ENCODE results near the gene MYH6.
"Not testable (repeated sequence)": the region's sequence is repeated elsewhere in the genome, so short reads cannot be mapped to it uniquely, and the experiment has no call there.

The MYH6 gene

DNA sequence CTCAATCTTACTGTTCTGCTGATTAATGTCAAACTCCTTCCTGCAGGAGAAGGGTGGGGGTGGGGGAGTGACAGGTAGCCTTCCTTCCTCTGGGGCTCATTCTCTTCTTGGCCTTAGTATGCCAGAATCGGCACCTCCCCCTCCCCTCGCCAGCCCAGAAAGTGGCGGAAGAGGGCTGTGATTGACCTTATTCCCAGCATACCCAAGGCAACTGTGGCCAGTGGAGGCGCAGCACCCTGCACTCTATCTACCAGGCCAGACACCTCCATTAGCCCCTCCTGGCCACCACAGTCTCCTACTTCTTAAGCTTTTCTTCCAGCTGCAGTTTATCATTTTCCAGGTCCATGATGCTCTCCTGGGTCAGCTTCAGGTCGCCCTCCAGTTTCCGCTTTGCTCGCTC lies 15.5 kb downstream of the MYH6 start:
- DNase-seq: no peak

DNA sequence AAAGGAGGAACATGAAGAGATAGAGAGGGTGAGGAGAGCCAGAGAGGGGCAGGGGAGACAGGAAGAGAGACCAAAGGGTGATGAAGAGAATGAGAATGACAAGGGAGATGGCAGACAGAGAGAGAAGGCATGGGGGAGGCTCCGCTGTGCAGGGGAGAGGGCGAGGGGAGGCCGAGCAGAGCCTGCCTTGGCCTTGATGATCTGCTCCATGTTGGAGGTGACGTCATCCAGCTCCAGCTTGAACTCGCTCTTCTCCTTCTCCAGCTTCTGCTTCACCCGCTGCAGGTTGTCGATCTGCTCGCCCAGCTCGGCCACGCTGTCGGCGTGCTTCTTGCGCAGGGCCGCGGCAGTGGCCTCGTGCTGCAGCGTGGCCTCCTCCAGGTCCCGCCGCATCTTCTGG lies 18.2 kb downstream of the MYH6 start:
- DNase-seq: not testable (repeated sequence)

DNA sequence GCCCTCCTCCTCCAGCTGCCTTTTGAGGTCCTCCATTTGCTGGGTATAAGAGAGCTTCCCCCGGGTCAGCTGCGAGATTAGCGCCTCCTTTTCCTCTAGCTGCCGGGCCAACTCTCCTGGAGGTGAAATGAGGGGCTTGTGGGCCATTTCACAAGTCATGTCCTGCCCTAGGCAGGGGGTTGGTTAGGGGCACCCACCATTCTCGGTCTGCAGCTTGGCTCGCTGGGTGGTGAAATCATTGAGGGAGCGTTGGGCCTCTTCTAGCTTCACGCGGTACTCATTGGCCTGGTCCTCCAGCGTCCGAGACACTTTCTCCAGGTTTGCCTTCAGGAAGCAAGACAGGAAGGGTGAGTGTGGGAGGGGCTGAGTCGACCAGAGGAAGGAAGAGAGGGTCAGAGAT lies 18.7 kb downstream of the MYH6 start:
- no peak for DNase-seq

DNA sequence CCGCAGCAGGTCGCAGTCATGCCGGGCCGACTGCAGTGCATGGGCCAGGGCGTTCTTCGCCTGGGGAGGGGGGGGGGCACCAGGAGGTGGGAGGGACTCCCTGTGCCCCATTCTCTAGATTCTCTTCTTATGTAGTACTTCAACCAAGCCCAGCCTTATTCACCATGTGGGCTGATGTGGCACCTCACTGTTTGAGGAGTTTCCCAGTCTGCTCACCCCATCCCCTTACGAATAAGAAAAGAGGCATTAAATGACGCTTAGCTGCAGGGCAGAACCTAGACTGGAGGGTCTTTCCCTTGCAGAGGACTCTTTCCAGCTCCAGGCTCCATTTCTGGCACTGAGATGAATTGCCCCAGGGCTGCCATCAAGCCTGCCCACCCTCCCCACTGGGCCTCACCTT lies 19.1 kb downstream of the MYH6 start:
- DNase-seq: no peak

DNA sequence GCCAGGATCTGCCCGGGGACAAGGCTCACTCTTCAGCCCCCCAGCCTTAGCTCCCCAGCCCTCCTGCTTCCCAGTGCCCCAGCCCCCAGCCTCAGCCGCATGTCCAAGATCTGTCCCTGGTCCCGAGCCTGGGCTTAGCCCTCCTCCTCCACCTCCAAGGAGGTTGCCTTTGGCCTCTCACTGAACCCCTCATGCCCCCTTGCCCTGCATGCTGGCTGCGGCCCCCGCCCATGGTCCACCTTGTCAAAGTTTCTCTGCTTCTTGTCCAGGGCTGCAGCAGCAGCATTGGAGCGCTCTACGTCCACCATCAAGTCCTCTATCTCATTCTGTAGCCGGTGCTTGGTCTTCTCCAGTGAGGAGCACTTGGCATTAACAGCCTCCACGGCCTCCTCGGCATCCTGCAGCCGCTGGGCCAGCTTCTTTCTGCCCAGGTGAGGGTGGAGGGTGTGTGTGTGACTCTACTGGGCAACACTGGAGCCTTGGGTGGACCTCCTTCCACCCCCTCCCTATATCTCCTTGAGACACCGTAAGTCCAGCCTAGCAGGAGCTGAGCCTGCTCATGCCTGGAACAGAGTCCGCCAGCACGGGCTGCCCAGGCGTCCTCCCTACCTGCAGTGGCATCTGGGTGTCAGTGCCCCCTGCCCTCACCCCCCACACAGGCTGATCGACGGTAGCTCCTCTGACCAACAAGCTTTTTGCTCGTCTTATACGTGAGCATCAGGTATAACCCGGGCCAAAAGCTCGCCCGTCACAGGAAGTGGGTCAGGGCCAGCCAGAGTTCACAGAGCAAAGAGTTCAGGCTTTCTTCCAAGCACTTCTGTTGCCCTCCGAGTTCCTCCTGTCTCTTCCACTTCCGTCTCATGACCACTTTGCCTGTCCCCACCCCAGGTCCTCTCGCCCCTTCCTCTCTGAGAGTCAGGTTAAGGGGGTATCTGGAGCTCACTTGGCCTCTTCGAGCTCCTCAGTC lies 19.9 kb downstream of the MYH6 start:
- no peak for DNase-seq

DNA sequence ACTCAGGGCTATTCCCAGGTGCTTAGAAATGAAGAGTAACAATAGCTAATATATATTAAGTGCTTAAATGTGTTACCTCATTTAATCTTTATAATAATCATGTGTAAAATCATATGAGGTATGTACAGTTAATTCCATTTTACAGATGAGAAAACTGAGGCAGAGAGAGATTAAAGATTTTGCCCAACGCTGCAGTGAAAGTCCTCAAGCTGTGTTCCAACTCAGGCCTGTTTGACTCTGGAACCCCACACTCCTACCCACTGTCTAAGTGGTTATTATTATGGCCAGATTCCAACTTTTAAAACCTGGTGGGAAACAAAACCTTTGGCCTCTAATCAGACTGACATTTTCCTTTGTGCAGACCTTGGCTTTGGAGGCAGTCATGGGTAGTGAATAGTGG lies 21.1 kb downstream of the MYH6 start:
- DNase-seq: no peak

DNA sequence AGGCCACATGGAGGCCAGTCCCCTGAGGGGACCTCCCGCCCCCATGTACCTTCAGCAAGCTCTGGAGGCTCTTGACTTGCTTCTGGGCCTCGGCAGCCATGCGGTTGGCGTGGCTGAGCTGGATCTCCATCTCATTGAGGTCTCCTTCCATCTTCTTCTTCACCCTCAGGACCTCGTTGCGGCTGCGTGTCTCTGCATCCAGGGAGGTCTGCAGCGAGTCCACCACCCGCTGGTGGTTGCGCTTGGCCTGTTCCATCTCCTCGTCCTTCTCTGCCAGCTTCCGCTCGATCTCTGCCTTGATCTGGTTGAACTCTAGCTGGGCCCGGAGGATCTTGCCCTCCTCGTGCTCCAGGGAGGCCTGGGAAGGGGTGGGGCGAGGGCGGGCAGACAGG lies 21.8 kb downstream of the MYH6 start:
- not testable (repeated sequence) for DNase-seq

DNA sequence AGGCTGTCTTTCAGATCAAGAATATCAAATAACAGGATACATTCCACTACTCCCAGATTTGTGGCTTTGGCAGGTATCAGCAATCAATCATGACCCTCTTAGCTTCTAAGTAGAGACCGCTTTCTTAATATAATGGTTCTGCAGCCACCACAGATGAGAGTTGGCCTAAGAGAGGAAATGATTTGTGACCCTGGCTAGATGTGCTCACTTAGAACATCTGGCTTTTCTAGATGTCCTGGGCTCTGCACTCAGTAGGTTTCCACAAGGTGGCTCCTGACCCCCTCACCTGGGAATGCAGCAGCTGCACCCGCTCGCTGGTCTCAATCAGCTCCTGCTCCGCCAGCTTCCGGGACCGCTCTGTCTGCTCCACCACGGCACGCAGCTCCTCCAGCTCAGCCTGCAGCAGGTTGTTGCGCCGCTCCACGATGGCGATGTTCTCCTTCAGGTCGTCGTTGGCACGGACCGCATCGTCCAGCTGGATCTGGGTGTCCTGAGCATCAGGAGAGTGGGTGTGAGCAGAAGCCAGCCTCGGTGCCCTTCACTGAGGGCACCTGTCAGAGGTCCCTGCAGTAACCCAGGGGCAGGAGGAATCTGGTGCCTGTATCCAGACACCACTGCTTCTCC lies 22.3 kb downstream of the MYH6 start:
- DNase-seq: no peak

DNA sequence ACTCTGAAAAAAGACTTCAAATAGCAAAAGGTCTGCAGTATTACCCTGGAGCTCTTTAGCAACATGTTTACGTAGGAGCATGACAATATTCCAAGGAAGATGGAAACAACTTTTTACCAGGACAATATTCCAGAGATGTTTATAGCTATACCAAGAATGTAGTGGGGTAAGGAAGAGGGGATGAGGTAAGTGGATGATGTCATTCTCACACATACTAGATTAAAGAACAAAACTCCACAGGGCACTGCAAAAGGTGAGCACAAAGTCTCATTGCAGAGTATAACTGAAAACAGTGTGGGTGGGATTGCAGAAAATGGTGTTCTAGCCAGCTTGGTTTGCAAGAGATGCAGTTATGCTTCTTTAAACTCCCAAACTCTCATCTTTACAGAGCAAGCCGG lies 22.8 kb downstream of the MYH6 start:
- no peak for DNase-seq

DNA sequence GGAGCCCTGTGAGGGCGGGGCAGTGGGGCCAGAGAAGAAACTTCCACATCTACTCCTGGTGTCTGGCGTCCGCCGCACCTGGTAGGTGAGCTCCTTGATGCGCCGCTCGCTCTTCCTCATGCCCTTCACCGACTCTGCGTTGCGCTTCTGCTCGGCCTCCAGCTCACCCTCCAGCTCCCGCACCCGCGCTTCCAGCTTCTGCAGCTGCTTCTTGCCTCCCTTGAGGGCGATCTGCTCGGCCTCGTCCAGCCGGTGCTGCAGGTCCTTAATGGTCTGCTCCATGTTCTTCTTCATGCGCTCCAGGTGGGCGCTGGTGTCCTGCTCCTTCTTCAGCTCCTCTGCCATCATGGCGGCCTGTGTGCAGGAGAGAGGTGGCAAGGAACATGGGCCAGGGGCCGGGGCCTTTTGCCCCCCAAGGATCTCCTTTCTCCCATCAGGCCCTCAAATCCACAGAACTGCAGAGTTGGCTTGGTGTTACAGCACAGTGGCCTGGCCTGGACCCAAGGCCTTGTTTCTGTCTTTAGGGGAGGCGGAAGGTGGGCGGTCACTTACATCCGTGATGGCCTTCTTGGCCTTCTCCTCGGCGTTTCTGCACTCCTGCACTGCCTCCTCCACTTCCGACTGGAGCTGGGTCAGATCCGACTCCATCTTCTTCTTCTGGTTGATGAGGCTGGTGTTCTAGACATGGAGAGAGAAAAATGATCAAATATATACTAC lies 23.6 kb downstream of the MYH6 start:
- DNase-seq: no peak

DNA sequence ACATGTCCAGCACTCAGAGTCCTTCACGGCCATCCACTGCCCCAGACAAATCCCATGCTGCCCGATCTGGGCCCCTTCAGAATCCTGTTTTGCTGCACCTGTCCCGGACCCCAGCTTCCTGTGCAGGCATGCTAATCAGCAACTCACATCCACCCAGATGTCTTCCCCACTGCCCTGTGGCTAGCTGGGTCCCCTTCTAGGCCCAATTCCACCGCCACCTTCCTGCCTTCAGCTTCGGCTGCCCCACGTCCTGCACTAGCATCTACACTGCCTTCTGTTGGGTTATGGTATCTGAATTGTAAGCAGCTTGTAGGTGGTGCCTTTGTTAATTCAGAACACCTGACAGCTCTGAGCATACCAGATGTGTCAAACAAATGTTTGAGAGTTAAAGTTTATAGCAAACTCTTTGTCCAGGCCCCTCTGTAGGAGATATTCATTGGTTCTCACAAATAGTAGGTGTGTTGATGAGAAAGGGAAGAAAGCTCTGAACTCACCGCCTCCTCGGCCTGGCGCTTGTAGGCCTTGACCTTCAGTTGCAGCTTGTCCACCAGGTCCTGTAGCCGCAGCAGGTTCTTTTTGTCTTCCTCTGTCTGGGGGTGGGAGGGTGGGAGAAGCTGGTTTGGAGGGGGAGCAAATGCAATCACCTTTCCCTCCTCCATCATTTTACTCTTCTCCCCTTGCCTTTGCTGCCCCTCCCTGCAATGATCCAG lies 25.2 kb downstream of the MYH6 start:
- no peak for DNase-seq

DNA sequence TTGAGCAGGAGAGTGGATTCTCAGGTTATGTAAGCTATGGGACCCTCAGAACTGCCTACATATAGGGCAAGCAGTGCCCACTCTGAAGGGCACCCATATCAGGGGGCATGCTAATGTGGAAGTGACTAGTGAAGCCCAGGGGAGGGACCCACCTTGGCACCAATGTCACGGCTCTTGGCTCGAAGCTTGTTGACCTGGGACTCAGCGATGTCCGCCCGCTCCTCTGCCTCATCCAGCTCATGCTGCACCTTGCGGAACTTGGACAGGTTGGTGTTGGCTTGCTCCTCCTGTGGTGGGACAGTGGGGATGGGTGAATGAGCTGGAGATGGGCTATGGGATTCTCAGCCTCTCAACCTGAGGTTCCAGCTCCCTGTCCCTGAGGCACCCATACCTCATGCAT lies 25.8 kb downstream of the MYH6 start:
- no peak for DNase-seq

DNA sequence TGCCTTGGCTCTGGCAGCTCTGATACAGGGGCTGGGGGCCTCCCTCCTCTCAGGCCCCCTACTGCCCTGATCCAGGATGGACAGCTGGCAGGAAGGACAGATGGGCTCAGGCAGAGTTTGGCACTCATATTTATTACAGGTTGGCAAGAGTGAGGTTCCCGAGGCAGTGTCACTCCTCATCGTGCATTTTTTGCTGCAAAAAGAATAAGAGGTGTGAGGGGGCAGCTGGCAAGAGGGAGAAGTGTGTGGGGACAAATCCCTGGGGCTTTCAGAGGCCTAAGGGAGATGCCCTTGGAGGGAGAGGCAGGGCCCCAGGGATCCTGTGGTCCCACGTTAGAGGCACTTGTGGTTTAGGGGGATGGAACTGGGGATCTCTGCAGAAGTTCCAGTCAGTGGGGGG lies 26.2 kb downstream of the MYH6 start:
- DNase-seq: no peak

DNA sequence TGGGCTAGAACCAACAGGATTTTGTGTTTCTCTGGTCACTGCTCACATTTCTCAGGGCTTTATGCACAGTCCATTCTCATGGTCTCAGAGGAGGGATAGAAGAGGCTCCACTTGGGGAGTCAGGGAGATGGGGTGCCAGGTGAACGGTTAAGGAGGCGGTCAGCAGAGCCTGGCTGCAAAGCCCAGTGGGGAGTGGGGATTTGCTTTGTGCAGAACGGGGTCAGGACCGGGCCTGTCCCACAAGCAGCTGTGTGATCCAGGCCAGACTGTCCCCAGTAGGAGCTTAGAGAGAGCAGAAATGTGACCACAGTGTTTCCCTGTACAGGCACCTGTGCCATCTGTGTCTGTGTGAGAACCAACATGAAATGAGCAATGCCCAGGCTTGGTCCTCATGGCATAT lies 27.1 kb downstream of the MYH6 start:
- DNase-seq: no peak

DNA sequence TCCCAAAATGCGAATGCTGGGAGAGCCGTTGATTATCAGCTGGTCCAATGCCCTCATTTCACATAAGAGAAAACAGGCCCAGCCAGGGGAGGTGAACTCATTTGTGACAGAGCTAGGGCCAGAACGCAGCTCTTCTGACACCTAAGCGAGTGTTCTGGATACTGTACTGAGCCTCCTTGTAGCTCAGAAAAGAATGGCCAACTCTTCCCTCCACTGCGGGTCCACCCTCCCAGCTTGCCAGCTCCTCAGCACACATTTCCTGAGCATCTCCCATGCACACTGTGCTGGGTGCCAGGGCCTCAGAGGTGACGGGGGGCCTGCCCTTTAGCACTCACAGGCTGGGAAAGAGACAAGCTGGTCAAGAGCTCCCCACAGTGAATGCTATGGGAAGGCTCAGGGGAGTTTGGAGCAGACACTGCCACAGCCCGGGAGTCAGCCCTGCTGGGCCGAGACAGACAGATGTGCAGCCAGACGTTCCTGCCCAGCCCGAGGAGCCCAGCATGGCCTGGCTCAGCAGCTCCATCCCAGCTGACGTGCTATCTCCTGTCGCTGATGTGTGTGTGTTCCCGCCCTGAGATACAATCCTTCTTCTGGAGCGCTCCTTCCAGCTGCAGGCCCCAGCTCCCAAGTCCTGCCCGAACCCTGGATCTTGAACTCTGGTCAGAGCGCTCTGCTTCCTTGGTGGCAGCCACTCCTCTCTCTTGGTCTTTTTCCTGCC lies 27.7 kb downstream of the MYH6 start:
- DNase-seq: no peak

DNA sequence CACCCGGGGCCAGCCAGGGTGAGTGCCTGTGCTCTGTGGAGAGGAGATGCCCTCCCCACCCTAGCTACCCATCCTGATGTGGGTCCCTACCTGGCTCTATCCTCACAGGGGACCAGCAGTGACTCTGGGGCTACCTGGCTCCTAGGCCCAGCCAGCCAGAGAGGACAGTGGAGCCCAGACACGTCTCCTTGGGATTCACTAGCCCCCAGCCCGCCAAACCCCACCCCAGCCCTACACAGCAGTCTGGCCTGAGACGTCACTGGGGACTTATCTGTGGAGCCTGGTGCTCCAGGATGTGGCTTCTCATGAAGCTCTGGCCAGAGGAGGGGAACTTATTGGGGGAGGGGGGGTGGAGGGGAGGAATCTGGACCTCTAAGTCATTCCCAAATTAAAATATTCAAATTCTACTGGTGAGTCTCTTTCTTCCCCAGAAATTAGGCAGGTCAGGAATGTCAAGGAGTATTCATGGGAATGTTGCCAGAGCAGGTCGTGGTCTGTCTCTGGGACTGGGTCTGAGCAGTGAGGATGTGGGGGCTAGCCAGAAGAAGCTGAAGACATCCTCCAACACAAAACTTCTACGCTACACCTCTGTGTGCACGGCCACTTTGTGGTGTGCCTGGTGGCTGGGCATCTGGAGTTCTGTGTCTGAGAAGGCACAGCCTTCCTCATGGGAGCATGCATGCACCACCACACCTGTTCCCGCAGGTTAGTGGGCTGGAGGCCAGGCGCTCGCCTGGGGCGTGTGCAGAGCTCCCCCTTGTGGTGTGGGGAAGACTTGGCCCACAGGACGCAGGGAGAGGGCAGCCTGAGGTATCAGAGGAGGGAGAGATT lies 28.5 kb downstream of the MYH6 start:
- no peak for DNase-seq

DNA sequence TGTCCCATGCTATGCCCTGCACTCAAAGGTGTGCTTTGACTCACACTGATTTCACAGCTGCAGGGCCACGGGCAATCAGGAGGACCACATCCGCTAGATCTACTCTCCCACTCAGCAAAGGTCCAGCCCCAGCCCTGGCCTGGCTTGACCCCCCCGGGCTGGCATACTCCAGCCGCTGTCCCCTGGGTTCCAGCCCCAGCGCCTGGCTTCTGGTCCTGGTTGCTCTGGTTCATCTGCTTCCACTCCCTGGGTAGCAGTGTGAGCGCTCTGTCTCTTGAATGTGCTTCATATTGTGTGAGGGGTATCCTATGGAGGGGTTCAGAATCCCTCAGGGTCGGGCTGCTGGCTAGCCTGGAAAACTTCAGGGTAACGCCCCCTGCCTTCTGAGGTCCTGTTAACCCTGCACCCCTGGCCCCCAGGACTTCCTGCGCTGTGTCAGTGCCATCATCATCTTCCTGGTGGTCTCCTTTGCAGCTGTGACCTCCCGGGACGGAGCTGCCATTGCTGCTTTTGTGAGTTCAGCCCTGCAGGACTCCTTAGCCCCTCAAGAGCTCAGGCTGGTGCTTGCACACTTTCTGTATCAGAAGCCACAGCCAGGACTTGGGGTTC lies 29.4 kb downstream of the MYH6 start:
- DNase-seq: no peak

DNA sequence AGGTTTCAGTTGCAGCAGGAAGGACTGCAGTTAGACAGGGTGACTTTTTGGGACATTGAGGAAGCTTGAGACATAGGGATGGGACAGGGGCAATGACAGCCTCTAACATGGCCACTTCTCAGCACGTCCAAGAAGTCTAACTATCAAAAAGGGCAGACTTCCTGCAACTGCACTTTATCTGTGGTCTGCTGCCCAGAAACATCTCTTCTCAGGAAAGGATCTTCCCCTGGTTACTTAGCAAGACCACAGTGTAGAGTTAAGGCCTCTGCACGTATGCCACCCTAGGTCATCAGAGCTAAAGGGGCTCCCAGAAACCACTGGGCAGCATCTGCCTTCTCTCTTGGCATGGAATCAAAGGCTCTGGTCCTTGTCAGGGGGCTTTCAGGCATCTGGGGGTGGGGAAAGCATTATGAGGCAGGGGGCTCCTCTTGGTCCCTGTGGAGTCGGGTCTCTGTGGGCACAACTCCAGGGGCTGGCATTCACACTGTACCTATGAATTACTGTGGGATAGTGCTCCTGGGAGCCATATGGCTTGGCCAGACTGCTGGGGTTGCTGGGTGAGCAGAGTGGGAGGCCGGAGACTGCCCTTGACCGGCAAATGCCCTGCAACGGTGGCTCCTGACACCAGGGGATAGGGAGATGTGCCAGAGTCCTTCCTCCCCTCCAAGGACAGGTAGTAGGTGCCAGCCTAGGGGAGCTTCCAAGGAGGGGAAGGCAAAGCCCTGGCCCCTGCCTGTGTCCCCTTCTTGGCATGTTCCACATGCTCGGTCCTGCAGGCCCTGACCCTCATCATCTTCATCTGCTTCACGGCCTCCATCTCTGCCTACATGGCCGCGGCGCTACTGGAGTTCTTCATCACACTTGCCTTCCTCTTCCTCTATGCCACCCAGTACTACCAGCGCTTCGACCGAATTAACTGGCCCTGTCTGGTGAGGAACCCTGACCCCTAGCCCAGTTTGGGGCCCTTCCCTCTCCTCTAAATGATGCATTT lies 30.2 kb downstream of the MYH6 start:
- DNase-seq: no peak

DNA sequence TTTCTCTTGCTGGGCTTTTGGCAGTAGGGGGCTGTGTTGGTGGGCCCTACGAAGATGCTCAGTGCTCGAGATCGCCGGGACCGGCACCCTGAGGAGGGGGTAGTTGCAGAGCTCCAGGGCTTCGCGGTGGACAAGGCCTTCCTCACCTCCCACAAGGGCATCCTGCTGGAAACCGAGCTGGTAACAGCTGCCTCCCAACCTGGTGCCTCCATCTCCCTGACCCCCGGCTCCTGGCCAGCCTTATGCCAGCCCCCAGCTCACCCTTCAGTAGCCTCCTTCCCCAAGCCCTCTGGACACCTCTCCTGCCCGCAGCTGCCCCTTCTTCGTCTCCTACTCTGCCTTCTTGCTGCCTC lies 30.9 kb downstream of the MYH6 start:
- DNase-seq: no peak

All from cortex of kidney (tissue), 1 donor.